Stimulated activated CD4-positive, alpha-beta T cell treated with anti-CD3 and anti-CD28 coated beads, Interleukin-12 subunit alpha, Interleukin-12 subunit beta, amount 100 ng/mL, for 24 hours (primary cell): ENCODE measurements around the gene P2RY14.

Experiments used
- DNase-seq, 2 experiments: peaks; one replicate each; pipeline ENCODE4 v3.0.0-alpha.2; 2020; ENCODE audit warnings: low read depth in 2 of 2

The P2RY14 gene

GRCh38 chr3:151278230-151278629 lies at the start of gene P2RY14:
Gene P2RY14, minus strand, starts transcription at chr3:151278542. Its CDS starts 64,226 bp downstream, at chr3:151214316.
- DNase-seq = no peak

- no peak for DNase-seq
These were observed 49.3 kb upstream of the P2RY14 start for GRCh38 chr3:151327571-151328198.

GRCh38 chr3:151322511-151322910 lies 44.2 kb upstream of the P2RY14 start:
- no peak for DNase-seq

GRCh38 chr3:151321526-151321925 lies 43.2 kb upstream of the P2RY14 start:
- DNase-seq = no peak

GRCh38 chr3:151320131-151320530 lies 41.8 kb upstream of the P2RY14 start:
- no peak for DNase-seq

- DNase-seq = no peak
These were observed 41.3 kb upstream of the P2RY14 start for GRCh38 chr3:151319628-151320027.

- DNase-seq = no peak
These were observed 40.6 kb upstream of the P2RY14 start for GRCh38 chr3:151318991-151319390.

- DNase-seq = no peak
These were observed 40.0 kb upstream of the P2RY14 start for GRCh38 chr3:151318313-151318712.

GRCh38 chr3:151316267-151316991 lies 38.1 kb upstream of the P2RY14 start, which contains the start of gene GPR87:
Gene GPR87, minus strand, starts transcription at chr3:151316820. Its CDS starts 16,720 bp downstream, at chr3:151300100.
- peak in 1 of 2 experiments; percentile 20 for DNase-seq

GRCh38 chr3:151315846-151316245 lies 37.5 kb upstream of the P2RY14 start:
- DNase-seq = no peak

GRCh38 chr3:151315136-151315535 lies 36.8 kb upstream of the P2RY14 start:
- DNase-seq = no peak

GRCh38 chr3:151314593-151314992 lies 36.3 kb upstream of the P2RY14 start:
- DNase-seq = no peak

- DNase-seq = no peak
These were observed 35.8 kb upstream of the P2RY14 start for GRCh38 chr3:151314137-151314536.

- DNase-seq = no peak
These were observed 34.6 kb upstream of the P2RY14 start for GRCh38 chr3:151312972-151313371.

- DNase-seq = no peak
These were observed 31.2 kb upstream of the P2RY14 start for GRCh38 chr3:151309566-151309965.

GRCh38 chr3:151307583-151308488 lies 29.5 kb upstream of the P2RY14 start:
- DNase-seq = no peak

- DNase-seq = no peak
These were observed 28.8 kb upstream of the P2RY14 start for GRCh38 chr3:151307131-151307530.

- DNase-seq = no peak
These were observed 27.9 kb upstream of the P2RY14 start for GRCh38 chr3:151306168-151306810.

GRCh38 chr3:151305775-151306151 lies 27.4 kb upstream of the P2RY14 start:
- no peak for DNase-seq

- peak in 1 of 2 experiments; percentile 15 for DNase-seq
These were observed 26.9 kb upstream of the P2RY14 start for GRCh38 chr3:151305060-151305774.

- no peak for DNase-seq
These were observed 25.4 kb upstream of the P2RY14 start for GRCh38 chr3:151303751-151304150.
